Psoas muscle (tissue), 8 donors: ENCODE results near the gene MICOS13. TPM values are rescaled to one million over a fixed set of nuclear protein-coding genes. Genes with fewer than 3 reads are reported as not detected.

ENCODE experiments used
- ATAC-seq, 4 donors: fragments of 200-7000 bp; cut with Tn5 transposase; one replicate each; pipeline ENCODE4 v1.9.1; 2020; ENCODE audit warnings: moderate library complexity in 3 of 4, mild to moderate bottlenecking in 2 of 4
- DNase-seq, 2 donors: peaks; one replicate each; pipeline ENCODE4 v3.0.0-alpha.2; 2020
- H3K27ac ChIP-seq: fragments of 200-600 bp; one replicate; pipeline ENCODE4 v1.8.0; 2022
- H3K27me3 ChIP-seq, 3 donors: fragments of 200-600 bp in 1 of 3; one replicate each; pipeline versions ENCODE4 v1.6.1 to v1.8.0; 2013 to 2022; ENCODE audit warnings: low read length in 2 of 3, mild to moderate bottlenecking in 2 of 3, moderate library complexity in 1 of 3; ENCODE audit not compliant: insufficient read depth in 3 of 3
- H3K36me3 ChIP-seq, 2 donors: fragments of 200-600 bp in 1 of 2; one replicate each; pipeline versions ENCODE4 v1.6.1 to v1.8.0; 2013 to 2022; ENCODE audit warnings: low read depth in 1 of 2, mild to moderate bottlenecking in 1 of 2, moderate library complexity in 1 of 2; ENCODE audit not compliant: insufficient read depth in 1 of 2
- H3K4me1 ChIP-seq: fragments of 200-600 bp; one replicate; pipeline ENCODE4 v1.8.0; 2022
- H3K4me3 ChIP-seq: fragments of 200-600 bp; one replicate; pipeline ENCODE4 v1.8.0; 2022; ENCODE audit warnings: mild to moderate bottlenecking
- H3K9me3 ChIP-seq: fragments of 200-600 bp; one replicate; pipeline ENCODE4 v1.8.0; 2022
- WGBS, 3 donors: extraction: QIAGEN DNeasy Blood & Tissue Kit; methylation state at CpG; one replicate each; pipeline versions ENCODE4 v1.1.6 to v1.1.7; 2013; 5-methylcytosine and 5-hydroxymethylcytosine counted together
- intact Hi-C, 2 donors: fragments of 100-400 bp; cut with DNase I; formaldehyde crosslinking; loops; one replicate each; pipeline versions ENCODE4 v1.11.0 to v1.14.2; 2022
- polyA plus RNA-seq, 3 donors: library from polyadenylated mRNA; stranded (reverse); fragments of 200-250 nt; gene quantifications; one replicate each; pipeline ENCODE4 v1.2.3, GENCODE V29; 2013
- total RNA-seq, 4 donors: library from RNA; stranded (reverse); fragmentation: NEBNext Ultra II Directional in 2 of 4; extraction: Animal tissue kit (Norgen Biotek cat#: 25700) in 2 of 4; gene quantifications; one replicate each; pipeline versions ENCODE4 v1.2.1 to v1.2.4, GENCODE V29; 2021 to 2023
- TF ChIP-seq, protein P1 (sequence below): fragments of 200-600 bp; IDR thresholded peaks from one replicate; pipeline ENCODE4 v1.8.0; 2022; ENCODE audit warnings: antibody characterized with exemption
- donor health status: healthy with polysubstance abuse.
- donor health status: DM: no; HTN: no; CAD: no; lungs with moderate emphysema.
- donor health status: Bipolar disorder and iron deficiency.
- donor health status: healthy.
- donor health status: DM: yes; HTN: yes; CAD: no.
- donor health status: DM: no; HTN: no; CAD: no.
- donor health status: DM: no; HTN: no; CAD: no.
- donor health status: DM: yes; HTN: yes; CAD: no.

MICOS13 gene
- total and polyA plus RNA-seq, 7 donors, result 103 to 245 (median 133) TPM

DNA sequence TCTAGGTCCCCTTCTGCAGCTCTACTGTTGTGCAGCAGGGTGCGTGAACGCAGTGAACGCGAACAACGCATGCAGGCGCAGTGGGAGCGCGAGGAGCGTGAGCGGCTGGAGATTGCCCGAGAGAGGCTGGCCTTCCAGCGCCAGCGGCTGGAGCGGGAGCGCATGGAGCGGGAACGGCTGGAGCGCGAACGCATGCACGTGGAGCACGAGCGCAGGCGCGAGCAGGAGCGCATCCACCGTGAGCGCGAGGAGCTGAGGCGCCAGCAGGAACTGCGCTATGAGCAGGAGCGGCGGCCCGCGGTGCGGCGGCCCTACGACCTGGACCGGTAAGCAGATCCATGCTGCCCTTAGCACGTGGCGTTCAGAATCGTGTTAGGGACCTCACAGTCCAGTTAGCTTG lies 18.8 kb downstream of the MICOS13 start:
- Histone ChIP-seq H3K27me3 (no peaks in the 10 kb centered on the region), H3K4me3 (no peak overlapping the region), H3K4me1 (peaks cover 10% of the 10 kb centered on the region), H3K27ac (no peak overlapping the region), H3K9me3 (no peaks in the 10 kb centered on the region), H3K36me3 (peaks cover 23 to 100% of the 10 kb centered on the region in 2 donors)
- ATAC-seq, result no peak
- TF ChIP-seq, protein P1, sequence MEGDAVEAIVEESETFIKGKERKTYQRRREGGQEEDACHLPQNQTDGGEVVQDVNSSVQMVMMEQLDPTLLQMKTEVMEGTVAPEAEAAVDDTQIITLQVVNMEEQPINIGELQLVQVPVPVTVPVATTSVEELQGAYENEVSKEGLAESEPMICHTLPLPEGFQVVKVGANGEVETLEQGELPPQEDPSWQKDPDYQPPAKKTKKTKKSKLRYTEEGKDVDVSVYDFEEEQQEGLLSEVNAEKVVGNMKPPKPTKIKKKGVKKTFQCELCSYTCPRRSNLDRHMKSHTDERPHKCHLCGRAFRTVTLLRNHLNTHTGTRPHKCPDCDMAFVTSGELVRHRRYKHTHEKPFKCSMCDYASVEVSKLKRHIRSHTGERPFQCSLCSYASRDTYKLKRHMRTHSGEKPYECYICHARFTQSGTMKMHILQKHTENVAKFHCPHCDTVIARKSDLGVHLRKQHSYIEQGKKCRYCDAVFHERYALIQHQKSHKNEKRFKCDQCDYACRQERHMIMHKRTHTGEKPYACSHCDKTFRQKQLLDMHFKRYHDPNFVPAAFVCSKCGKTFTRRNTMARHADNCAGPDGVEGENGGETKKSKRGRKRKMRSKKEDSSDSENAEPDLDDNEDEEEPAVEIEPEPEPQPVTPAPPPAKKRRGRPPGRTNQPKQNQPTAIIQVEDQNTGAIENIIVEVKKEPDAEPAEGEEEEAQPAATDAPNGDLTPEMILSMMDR, result no peak
- intact Hi-C loops, result loop anchor here in 1 of 2 donors (5.0 kb wide), 1 partner anchor 34 kb away; no protein-coding TSS in a partner anchor
- DNase-seq, result no peak
- 97 to 98% (median 97%) methylated on average over 41 to 42 of the region's 42 CpGs for WGBS, 3 donors

DNA sequence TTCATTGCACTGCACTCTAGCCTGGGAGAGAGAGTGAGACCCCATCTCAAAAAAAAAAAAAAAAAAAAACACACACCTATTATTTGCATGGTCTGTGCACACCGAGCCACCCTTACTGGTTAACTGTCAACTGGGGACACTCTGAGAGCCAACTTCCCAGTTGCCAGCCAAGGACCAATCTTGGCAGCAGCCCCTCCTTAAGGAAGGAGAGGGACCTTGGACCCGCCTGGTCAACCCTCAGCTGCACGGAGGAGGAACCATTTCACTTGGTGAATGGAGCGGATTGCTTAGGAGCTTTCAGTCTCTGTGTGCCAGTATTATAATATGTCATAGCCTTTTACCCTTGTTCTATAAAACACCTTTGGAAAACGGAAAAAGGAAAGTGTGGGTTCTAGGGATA lies 24.9 kb downstream of the MICOS13 start:
- Histone ChIP-seq H3K27ac (no peak overlapping the region), H3K4me3 (no peak overlapping the region), H3K36me3 (peaks cover 10 to 100% of the 10 kb centered on the region in 2 donors), H3K9me3 (no peaks in the 10 kb centered on the region), H3K4me1 (no peaks in the 10 kb centered on the region), H3K27me3 (no peaks in the 10 kb centered on the region)
- intact Hi-C loops, result loop anchor here in 1 of 2 donors (5.0 kb wide), 1 partner anchor 43 kb away; no protein-coding TSS in a partner anchor
- 70 to 84% (median 70%) methylated on average over 5 of the region's 5 CpGs for WGBS, 3 donors
- TF ChIP-seq, protein P1, result no peak
- ATAC-seq (peak in 1 of 4 donors; percentile 34), DNase-seq (no peak)

DNA sequence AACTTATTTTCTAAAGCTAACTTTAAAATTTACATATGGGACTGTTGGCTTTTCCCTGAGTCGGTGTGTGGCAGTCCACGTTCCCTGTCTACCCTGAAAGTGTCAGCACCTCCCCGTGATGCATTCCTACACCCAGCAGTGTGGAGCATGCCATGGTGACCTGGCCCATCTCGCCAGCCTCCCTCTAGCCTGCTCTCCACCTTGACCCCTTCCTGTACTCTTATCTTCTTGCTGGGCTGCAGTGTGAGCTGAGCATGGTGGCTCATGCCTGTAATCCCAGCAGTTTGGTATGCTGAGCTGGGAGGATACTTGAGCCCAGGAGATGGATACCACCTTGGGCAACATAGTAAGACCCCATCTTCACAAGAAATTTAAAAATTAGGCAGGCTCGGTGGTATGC lies 25.4 kb downstream of the MICOS13 start:
- WGBS, 3 donors, result 88 to 94% (median 91%) methylated on average over 5 of the region's 5 CpGs
- Histone ChIP-seq H3K9me3 (no peaks in the 10 kb centered on the region), H3K27me3 (no peaks in the 10 kb centered on the region), H3K27ac (no peak overlapping the region), H3K36me3 (peaks cover 10 to 100% of the 10 kb centered on the region in 2 donors), H3K4me1 (no peaks in the 10 kb centered on the region), H3K4me3 (no peak overlapping the region)
- no peak for DNase-seq
- no peak for ATAC-seq
- TF ChIP-seq, protein P1, result no peak
- intact Hi-C loops, result loop anchor here in 1 of 2 donors (5.0 kb wide), 1 partner anchor 43 kb away; no protein-coding TSS in a partner anchor

DNA sequence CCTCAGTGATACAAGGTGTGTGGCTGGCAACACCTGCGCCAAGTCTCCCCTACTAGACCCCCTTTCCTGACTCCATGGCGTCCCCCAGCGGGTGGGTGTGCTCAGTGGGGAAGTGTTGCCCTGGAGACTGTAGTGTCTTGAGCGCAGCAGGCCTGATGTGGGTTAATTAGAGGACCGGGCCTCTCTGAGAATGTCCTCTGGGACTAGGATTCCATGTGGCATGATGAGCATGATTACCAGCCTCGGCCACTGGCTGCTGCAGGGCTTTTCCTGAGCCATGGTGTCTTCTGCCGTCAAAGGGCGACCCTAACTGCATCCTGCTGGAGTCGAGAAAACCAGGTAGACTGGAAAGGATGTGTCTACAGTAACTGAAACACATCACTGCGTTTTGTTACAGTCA lies 28.1 kb downstream of the MICOS13 start:
- WGBS, 3 donors, result 85 to 91% (median 88%) methylated on average over 10 of the region's 10 CpGs
- Histone ChIP-seq H3K4me3 (no peak overlapping the region), H3K27me3 (no peaks in the 10 kb centered on the region), H3K9me3 (no peaks in the 10 kb centered on the region), H3K36me3 (peaks cover 10 to 93% of the 10 kb centered on the region in 2 donors), H3K4me1 (no peaks in the 10 kb centered on the region), H3K27ac (no peak overlapping the region)
- intact Hi-C loops, result no loop called here
- ATAC-seq (no peak), DNase-seq (no peak)
- TF ChIP-seq, protein P1, result no peak

DNA sequence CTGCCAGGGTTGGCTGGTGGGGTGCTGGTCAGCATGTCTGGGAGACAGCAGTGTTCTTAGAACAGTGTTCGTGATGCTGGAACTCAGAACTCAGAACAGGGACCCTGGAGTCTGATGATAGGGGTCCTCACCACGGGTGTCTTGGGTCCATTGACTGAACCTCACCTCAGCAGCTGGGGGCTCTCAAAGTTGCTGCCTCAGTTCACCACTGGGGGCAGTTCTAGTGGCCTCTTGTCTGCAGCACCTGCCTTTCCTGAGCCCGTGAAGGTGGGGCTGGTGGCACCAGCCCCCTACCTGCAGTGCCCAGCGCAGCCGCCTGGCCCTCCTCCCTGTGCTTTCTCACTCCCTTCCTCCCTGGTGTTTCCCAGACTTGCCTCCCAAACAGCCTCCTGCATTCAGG lies 29.0 kb downstream of the MICOS13 start:
- intact Hi-C loops, result no loop called here
- WGBS, 3 donors, result 94 to 98% (median 96%) methylated on average over 3 to 5 of the region's 5 CpGs
- no peak overlapping the region for H3K27ac ChIP-seq

More for the DNA sequence above, 29.0 kb downstream of the MICOS13 start:
- DNase-seq, result no peak
- Histone ChIP-seq H3K4me3 (no peak overlapping the region), H3K27me3 (no peaks in the 10 kb centered on the region), H3K4me1 (no peaks in the 10 kb centered on the region), H3K36me3 (peaks cover 10 to 93% of the 10 kb centered on the region in 2 donors), H3K9me3 (no peaks in the 10 kb centered on the region)
- TF ChIP-seq, protein P1, result no peak
- peak in 1 of 4 donors; percentile 26 for ATAC-seq
